HUES64 (cell line): ENCODE data around the gene NOS1.

ENCODE experiments used
- H3K27ac ChIP-seq: 2 replicates; pipeline ENCODE4 v1.7.0; 2013; ENCODE audit warnings: low read depth, low read length, inconsistent platforms
- H3K27me3 ChIP-seq: 2 replicates; pipeline ENCODE4 v1.6.1; 2013; ENCODE audit warnings: mild to moderate bottlenecking, low read length; ENCODE audit not compliant: insufficient read depth
- H3K36me3 ChIP-seq: 2 replicates; pipeline ENCODE4 v1.6.1; 2013; ENCODE audit warnings: mild to moderate bottlenecking, low read length; ENCODE audit not compliant: insufficient read depth
- H3K4me1 ChIP-seq: 2 replicates; pipeline ENCODE4 v1.6.1; 2013; ENCODE audit warnings: mild to moderate bottlenecking, low read length, moderate library complexity; ENCODE audit not compliant: insufficient read depth
- H3K4me3 ChIP-seq: 2 replicates; pipeline ENCODE4 v1.5.1; 2013; ENCODE audit warnings: mild to moderate bottlenecking, low read length, moderate library complexity
- H3K9ac ChIP-seq: 2 replicates; pipeline ENCODE4 v1.6.1; 2013; ENCODE audit warnings: mild to moderate bottlenecking, low read depth, low read length
- H3K9me3 ChIP-seq: 2 replicates; pipeline ENCODE4 v1.6.1; 2013; ENCODE audit warnings: low read depth, low read length; ENCODE audit not compliant: insufficient read depth
- WGBS: fragments of 150-250, 120-280 bp; methylation state at CpG from one replicate; pipeline ENCODE4 v1.1.7; 2013; ENCODE audit warnings: missing lambda C conversion rate; 5-methylcytosine and 5-hydroxymethylcytosine counted together

NOS1 gene

DNA sequence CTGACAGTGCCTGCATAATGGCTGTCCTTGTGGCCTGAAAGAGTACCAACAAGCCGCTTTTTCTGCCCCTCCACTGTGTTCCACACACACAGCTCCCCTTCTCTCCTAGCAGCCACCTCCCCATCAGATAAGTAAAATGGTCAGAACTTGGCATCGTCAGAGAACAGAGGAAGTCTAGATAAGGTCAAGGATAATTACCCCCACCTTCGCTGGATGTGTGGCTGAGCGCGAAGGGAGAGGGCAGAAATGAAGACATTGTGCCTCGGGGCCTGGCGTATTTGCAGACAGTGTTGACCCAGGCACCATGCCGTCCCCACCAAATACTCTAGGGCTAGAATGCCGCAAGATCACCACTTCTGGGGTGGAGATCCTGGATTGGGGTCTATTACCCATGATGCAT, 201.8 kb downstream of the NOS1 start:
- H3K4me1 ChIP-seq = 0 out of 2 replicates have a peak, but pooled peaks cover 3% of the 10 kb centered on the region
- 95% methylated on average over 9 of the region's 9 CpGs for WGBS

DNA sequence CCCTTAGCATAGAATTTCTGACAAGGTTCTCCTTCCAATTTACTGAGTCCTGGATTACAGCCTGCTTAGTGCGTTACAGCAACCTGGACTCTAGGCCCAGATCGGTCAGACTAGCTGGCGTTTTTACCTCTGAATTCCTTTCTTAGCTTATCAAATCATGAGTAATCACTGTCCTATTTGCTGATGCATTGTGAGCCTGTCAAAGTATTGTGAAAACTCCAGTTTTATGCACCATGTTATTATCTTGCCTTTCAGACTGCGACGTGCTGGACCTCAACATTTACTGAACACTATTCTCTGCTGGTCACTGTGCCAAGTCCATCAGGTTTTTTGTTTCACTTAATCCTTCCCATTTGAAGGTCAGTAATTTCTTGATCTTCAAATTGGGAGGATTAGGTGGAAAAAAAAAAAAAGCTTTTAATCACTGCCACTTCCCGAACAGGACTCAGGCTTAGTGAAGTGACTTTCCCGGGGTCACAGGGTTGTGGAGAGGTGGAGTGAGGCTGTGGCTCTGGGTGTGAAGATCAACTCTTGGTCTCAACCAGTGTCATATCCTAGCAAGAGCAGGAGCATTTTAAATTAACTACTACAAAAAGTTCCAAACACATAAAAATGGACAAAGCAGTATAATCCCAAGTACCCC, 202.4 kb downstream of the NOS1 start:
- H3K36me3 ChIP-seq = peaks cover 95% of the 10 kb centered on the region
- no peaks in the 10 kb centered on the region for H3K27me3 ChIP-seq
- H3K27ac ChIP-seq = no peak overlapping the region
- no peak overlapping the region for H3K4me3 ChIP-seq
- H3K9ac ChIP-seq = no peak overlapping the region
- 0 out of 2 replicates have a peak, but pooled peaks cover 3% of the 10 kb centered on the region for H3K4me1 ChIP-seq
- no peaks in the 10 kb centered on the region for H3K9me3 ChIP-seq
- 89% methylated on average over 7 of the region's 7 CpGs for WGBS

More for the DNA sequence above, 201.8 kb downstream of the NOS1 start:
- no peak overlapping the region for H3K27ac ChIP-seq
- H3K27me3 ChIP-seq = no peaks in the 10 kb centered on the region
- H3K9ac ChIP-seq = no peak overlapping the region
- no peaks in the 10 kb centered on the region for H3K9me3 ChIP-seq
- peaks cover 95% of the 10 kb centered on the region for H3K36me3 ChIP-seq
- no peak overlapping the region for H3K4me3 ChIP-seq
